Activated effector memory CD4-positive, alpha-beta T cell treated with anti-CD3 and anti-CD28 coated beads, Interleukin-2, amount 50 U/mL, for 16 hours (primary cell): ENCODE results near the gene ZNF688.
"Not testable (repeated sequence)": the region's sequence is repeated elsewhere in the genome, so short reads cannot be mapped to it uniquely, and the experiment has no call there.

Experiments
- DNase-seq: peaks from one replicate; pipeline ENCODE4 v3.0.0-alpha.2; 2020

The ZNF688 gene

GRCh38 chr16:30555315-30556124 is 16.0 kb downstream of the ZNF688 start:
- no peak for DNase-seq

- DNase-seq = no peak
These were observed 16.8 kb downstream of the ZNF688 start for GRCh38 chr16:30554557-30555314.

DNA sequence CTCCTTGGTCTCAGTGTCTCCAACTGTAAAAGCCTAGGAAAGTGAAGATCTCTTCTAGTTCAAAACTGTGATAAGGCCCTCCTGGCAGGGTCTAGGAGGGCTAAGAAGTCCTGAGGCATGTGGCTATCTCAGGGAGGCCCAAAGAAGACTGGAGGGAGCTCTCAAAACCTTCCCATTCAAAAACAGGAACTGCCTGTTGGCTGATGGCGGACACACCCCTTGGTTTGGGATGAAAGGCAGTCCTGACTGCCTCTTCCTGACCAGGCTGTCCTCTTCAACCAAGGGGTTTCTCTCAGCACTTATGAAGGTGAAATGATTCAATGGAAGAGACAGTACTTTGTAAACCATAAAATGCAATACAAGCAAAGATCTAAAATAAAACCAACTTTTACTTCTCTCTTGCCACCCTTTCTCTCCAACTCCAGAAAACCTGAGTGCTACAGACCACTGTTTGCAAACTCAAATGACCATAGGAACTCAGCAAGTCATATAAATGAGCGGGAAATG is 18.1 kb downstream of the ZNF688 start:
- no peak for DNase-seq

DNA sequence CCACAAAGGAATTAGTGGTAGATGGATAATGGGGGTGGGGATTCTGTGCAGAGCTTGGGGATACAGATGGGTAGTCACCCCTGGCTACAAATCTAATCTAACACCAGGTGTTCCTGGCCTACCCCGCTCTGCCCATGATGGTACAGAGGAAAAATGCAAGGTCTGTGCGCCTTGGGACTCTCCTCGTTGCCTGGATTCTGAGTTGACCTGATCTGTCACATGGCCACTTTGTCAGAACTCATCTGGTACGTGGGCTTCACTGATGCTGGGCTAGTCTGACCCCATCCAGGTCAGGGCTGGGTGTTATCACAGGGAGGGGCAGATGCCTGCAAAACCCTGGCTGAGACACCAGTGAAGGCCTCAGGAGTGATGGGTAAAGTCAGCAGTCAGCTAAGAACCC is 18.6 kb downstream of the ZNF688 start:
- DNase-seq = no peak

GRCh38 chr16:30551781-30552180 is 19.7 kb downstream of the ZNF688 start:
- peak; percentile 88 for DNase-seq

- DNase-seq = no peak
These were observed 22.9 kb downstream of the ZNF688 start for GRCh38 chr16:30548416-30549253.

- DNase-seq = no peak
These were observed 25.4 kb downstream of the ZNF688 start for GRCh38 chr16:30546115-30546514.

DNA sequence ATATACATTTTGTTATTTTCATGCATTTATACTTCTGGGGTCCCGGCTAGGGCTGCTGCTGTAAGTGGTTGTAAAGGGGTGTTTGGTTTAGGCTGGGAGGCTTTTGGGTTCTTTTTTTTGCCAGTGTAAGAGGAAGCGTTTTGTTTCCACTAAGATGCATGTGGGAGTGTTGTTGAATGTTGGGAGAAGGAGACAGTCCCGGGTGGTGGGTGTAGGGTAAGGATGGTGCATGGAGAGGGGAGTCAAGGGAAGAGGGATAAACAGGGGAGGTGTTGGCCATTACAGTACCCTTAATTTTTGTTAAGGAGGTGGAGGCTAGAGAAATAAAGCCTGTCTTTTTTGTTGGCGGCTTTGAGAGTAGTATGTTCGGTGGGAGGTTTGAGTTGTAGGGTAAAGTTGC is 28.4 kb downstream of the ZNF688 start:
- no peak for DNase-seq

GRCh38 chr16:30541502-30542329 is 29.8 kb downstream of the ZNF688 start:
- no peak for DNase-seq

- DNase-seq = not testable (repeated sequence)
These were observed 30.5 kb downstream of the ZNF688 start for GRCh38 chr16:30540916-30541464.

DNA sequence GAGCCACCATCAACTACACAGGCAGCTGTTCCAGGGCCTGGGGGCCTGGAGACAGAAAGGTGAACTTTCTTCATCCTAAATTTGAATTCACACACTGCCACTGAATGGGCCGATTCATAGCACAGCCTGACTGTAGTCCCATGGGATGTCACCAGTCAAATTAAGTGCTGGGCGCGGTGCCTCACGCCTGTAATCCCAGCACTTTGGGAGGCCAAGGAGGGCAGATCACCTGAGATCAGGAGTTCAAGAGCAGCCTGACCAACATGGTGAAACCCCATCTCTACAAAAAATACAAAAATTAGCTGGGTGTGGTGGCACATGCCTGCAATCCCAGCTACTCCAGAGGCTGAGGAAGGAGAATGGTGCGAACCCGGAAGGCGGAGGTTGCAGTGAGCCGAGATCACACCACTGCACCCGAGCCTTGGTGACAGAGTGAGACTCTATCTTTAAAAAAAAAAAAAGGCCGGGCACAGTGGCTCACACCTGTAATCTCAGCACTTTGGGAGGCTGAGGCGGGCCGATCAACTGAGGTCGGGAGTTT is 31.5 kb downstream of the ZNF688 start:
- DNase-seq = not testable (repeated sequence)

DNA sequence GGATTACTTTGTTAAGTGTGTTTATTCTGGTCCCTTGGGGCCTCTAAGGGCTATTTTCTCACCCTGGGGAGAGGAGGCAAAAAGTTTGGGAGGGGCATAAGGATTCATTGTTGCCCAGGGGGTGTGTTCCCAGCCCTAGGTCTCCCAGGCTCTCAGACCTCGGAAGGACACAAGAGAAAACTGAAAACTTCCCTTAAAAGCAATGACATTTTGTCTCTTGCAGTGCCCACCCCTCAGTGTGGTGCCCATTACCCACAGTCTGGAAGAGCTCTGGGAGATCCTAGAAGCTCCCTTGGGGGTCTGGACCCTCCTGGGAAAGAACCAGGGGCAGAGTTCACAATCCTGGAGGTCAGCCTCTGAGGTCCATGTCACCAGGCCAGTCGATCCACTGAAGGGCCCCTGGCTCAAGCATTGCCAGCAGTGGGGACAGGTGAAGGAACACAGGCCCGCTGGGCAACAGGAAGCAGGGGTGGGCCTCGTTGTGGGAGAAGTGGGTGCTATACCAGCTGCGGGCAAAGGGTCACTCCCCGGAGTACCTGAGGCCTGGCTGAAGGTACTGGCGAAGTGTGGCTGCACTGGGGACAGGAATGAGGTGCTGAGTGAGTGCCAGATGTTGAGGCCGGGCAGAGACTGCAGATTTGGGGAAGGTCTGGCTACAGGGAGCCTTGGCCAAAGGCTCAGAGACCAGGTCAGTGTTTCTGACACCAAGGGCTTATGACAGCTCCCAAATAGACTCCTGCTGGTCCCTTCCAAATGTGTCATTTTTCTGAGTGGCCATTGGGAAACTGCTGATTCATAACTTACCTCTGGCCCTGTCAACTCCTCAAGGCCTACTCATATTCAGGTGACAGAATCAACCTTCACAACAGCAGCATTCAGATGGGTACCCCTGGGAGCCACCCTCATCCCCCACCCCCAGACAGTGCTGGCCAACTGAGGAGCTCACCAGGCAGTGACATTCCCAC is 32.2 kb downstream of the ZNF688 start:
- no peak for DNase-seq

DNA sequence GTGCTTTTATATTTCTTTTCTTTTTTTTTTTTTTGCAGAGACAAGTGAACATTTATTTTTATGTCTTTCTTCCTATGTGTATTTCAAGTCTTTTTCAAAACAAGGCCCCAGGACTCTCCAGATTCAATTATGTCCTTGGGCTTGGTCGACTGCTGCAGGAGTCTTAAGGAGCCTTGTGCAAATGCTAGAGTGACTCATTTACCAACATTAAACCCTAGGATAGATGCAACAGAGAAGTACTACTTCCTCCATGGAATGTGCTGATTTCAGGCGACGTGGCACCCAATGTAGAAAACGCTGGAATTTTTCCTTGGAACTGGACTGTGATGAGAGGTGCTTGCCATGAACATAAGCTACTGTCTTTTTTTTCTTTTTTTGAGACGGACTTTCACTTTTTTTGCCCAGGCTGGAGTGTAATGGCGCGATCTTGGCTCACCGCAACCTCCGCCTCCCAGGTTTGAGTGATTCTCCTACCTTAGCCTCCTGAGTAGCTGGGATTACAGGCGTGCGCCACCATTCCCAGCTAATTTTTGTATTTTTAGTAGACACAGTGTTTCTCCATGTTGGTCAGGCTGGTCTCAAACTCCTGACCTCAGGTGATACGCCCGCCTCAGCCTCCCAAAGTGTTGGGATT is 35.0 kb downstream of the ZNF688 start:
- not testable (repeated sequence) for DNase-seq

GRCh38 chr16:30535777-30536190 is 35.7 kb downstream of the ZNF688 start:
- DNase-seq = peak; percentile 88

GRCh38 chr16:30535106-30535776 is 36.3 kb downstream of the ZNF688 start:
- no peak for DNase-seq

DNA sequence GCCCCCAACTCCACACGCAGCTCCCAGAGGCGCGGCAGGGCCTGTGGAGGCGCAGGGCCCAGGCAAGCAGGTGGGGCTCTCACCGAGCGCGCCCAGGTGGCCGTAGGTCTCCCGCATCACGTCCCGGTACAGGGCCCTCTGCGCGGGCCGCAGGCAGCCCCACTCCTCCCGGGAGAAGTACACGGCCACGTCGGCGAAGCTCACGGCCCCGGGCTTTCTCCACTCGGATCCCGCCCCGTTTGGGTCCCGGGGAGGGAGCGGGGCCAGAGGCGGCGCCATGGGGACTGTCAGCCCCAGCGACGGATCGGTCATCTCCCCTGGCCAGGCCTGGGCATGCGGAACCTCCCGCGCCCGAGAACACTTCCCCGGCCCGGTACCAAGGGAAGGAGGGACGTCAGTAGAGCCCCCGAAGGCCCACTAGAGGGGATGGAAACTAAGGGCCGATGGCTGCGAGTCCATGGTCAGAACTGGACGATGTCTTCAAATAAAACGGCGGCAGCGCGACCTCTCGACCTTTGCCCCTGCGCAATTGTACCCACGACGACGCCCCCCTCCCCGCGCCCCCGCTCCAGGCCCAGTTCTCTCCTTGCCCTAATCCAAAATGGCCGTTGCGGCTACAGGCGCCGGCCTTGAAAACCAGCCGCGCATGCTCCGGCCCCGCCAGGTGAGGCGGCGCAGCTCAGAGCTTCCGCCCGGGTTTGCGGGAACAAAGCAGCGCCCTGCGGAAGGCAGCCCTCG is 37.0 kb downstream of the ZNF688 start, which contains the start of gene ZNF747:
TSS of gene ZNF747 (minus strand) at position 491 of the 738 bp plus-strand sequence. CDS start at position 312, 179 bp downstream.
- peak; percentile 97 for DNase-seq

- no peak for DNase-seq
These were observed 37.7 kb downstream of the ZNF688 start for GRCh38 chr16:30533748-30534367.

- DNase-seq = no peak
These were observed 38.4 kb downstream of the ZNF688 start for GRCh38 chr16:30533146-30533522.
